ENCODE data around the gene FGF6.

GRCh38 chr12:4433745-4434058 lies 11.9 kb downstream of the FGF6 start:
- TF ChIP-seq CTCF (IDR thresholded peaks at IDR 0.05) = no peak
- TF ChIP-seq EP300 (IDR thresholded peaks at IDR 0.05) = no peak
- TF ChIP-seq POLR2A (IDR thresholded peaks at IDR 0.05) = no peak

Data from gastroesophageal sphincter (tissue), 3 donors.